ENCODE measurements around the gene GREM1.

Gene GREM1

GRCh38 chr15:32787949-32788348, 70.1 kb downstream of the GREM1 start:
- H3K27me3 ChIP-seq (ENCODE audit: control insufficient read depth, insufficient read depth, low read length) = no peaks in the 10 kb centered on the region
- no peaks in the 10 kb centered on the region for H3K36me3 ChIP-seq (ENCODE audit: control insufficient read depth, insufficient read depth, low read length)
- no CpG with 5 or more reads among the region's 5 CpGs for WGBS (ENCODE audit: insufficient coverage, insufficient read length)
- H3K4me1 ChIP-seq (ENCODE audit: control insufficient read depth, insufficient read depth, low read length) = no peaks in the 10 kb centered on the region; the same call in 1 of the 2 replicates
- H3K9me3 ChIP-seq (ENCODE audit: control insufficient read depth, insufficient read depth, low read length) = no peaks in the 10 kb centered on the region
- H3K4me3 ChIP-seq (ENCODE audit: low read length) = no peak overlapping the region
- no peak overlapping the region for H3K27ac ChIP-seq (ENCODE audit: low read length)
- DNase-seq (ENCODE audit: low read depth, low spot score) = no peak

GRCh38 chr15:32790352-32790999, 72.7 kb downstream of the GREM1 start:
- Histone ChIP-seq H3K9me3 (ENCODE audit: control insufficient read depth, insufficient read depth, low read length) (no peaks in the 10 kb centered on the region), H3K27me3 (ENCODE audit: control insufficient read depth, insufficient read depth, low read length) (no peaks in the 10 kb centered on the region), H3K4me3 (ENCODE audit: low read length) (no peak overlapping the region), H3K27ac (ENCODE audit: low read length) (no peak overlapping the region), H3K36me3 (ENCODE audit: control insufficient read depth, insufficient read depth, low read length) (no peaks in the 10 kb centered on the region), H3K4me1 (ENCODE audit: control insufficient read depth, insufficient read depth, low read length) (no peaks in the 10 kb centered on the region; the same call in 1 of the 2 replicates)
- WGBS (ENCODE audit: insufficient coverage, insufficient read length) = no CpG with 5 or more reads among the region's 2 CpGs
- no peak for DNase-seq (ENCODE audit: low read depth, low spot score)

- no peak for DNase-seq (ENCODE audit: low read depth, low spot score)
- Histone ChIP-seq H3K27ac (ENCODE audit: low read length) (no peak overlapping the region), H3K9me3 (ENCODE audit: control insufficient read depth, insufficient read depth, low read length) (no peaks in the 10 kb centered on the region), H3K4me3 (ENCODE audit: low read length) (no peak overlapping the region), H3K27me3 (ENCODE audit: control insufficient read depth, insufficient read depth, low read length) (no peaks in the 10 kb centered on the region), H3K4me1 (ENCODE audit: control insufficient read depth, insufficient read depth, low read length) (no peaks in the 10 kb centered on the region; the same call in 1 of the 2 replicates), H3K36me3 (ENCODE audit: control insufficient read depth, insufficient read depth, low read length) (no peaks in the 10 kb centered on the region)
- WGBS (ENCODE audit: insufficient coverage, insufficient read length) = no CpG with 5 or more reads among the region's 2 CpGs
Observed at GRCh38 chr15:32792436-32792835, 74.6 kb downstream of the GREM1 start.
